ENCODE data around the gene JUND.

JUND gene

DNA sequence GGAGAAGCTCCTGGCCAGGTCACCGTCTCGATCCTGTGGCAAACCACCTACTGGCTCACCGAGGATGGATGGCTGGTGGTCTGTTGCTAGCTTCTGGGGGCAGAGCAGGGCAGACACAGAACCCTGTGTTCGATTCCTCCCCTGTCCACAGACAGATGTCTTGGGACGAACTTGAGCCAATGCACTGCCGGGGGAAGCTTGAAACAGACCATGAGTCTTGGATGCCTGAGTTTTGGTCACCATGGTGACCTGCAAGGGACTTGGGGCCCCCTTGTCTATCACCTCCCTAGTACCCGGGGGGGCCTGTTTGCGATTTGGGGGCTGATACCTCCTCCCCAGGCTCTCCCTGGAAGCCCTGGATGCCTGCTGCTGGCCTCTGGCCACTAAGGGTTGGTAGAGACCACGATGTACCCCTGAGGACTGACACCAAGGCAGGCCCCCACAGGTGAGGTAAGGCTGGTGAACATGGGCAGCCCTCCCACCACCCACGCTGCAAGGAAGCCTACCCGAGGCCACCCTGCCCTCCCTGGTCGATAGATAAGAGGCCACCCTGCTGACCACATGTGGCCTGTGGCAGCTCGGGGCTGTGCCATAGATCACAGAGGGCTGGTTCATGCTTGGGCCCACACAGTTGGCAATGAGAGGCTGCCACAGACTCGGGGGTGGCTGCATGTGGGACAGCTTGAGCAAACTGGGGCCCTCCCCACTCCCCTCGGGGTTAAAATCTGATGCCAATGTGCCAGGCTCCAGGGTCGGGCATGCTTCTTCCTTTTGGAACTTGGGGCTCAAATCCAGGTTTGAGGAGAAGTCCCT, 17.9 kb downstream of the JUND start:
- H3K27ac ChIP-seq, result no peak overlapping the region
- H3K4me3 ChIP-seq, result no peak overlapping the region
- no peak for DNase-seq
- no peaks in the 10 kb centered on the region for H3K9me3 ChIP-seq
- no peaks in the 10 kb centered on the region for H3K4me1 ChIP-seq
- H3K27me3 ChIP-seq, result no peaks in the 10 kb centered on the region
- peaks cover 43 to 64% (median 59%) of the 10 kb centered on the region in 3 donors for H3K36me3 ChIP-seq
- no peak for TF ChIP-seq CTCF (IDR thresholded peaks at IDR 0.05)
- intact Hi-C loops (cut with DNase I; ENCODE audit: low total_unique reads), result loop anchor here (10.0 kb wide), 1 partner anchor 141 kb away; no protein-coding TSS in a partner anchor

- intact Hi-C loops (cut with DNase I; ENCODE audit: low total_unique reads), result loop anchor here (10.0 kb wide), 1 partner anchor 142 kb away; no protein-coding TSS in a partner anchor
- peaks cover 37 to 64% (median 59%) of the 10 kb centered on the region in 3 donors for H3K36me3 ChIP-seq
Observed at GRCh38 chr19:18262917-18263316, 18.5 kb downstream of the JUND start.

GRCh38 chr19:18262144-18262543, 19.3 kb downstream of the JUND start:
- TF ChIP-seq CTCF (IDR thresholded peaks at IDR 0.05), result no peak
- Histone ChIP-seq H3K4me3 (no peak overlapping the region), H3K36me3 (peaks cover 32 to 64% (median 59%) of the 10 kb centered on the region in 3 donors), H3K27me3 (no peaks in the 10 kb centered on the region), H3K27ac (no peak overlapping the region), H3K4me1 (no peaks in the 10 kb centered on the region), H3K9me3 (no peaks in the 10 kb centered on the region)
- no peak for DNase-seq
- intact Hi-C loops (cut with DNase I; ENCODE audit: low total_unique reads), result loop anchor here (10.0 kb wide), 1 partner anchor 143 kb away; no protein-coding TSS in a partner anchor

More at GRCh38 chr19:18262917-18263316, 18.5 kb downstream of the JUND start:
- H3K9me3 ChIP-seq, result no peaks in the 10 kb centered on the region
- no peaks in the 10 kb centered on the region for H3K4me1 ChIP-seq
- no peak overlapping the region for H3K4me3 ChIP-seq
- DNase-seq, result no peak
- H3K27me3 ChIP-seq, result no peaks in the 10 kb centered on the region
- H3K27ac ChIP-seq, result no peak overlapping the region
- TF ChIP-seq CTCF (IDR thresholded peaks at IDR 0.05), result no peak

GRCh38 chr19:18261474-18261873, 19.9 kb downstream of the JUND start:
- TF ChIP-seq CTCF (IDR thresholded peaks at IDR 0.05), result no peak
- no peak for DNase-seq
- H3K4me1 ChIP-seq, result no peaks in the 10 kb centered on the region
- intact Hi-C loops (cut with DNase I; ENCODE audit: low total_unique reads), result loop anchor here (10.0 kb wide), 1 partner anchor 143 kb away; no protein-coding TSS in a partner anchor
- H3K9me3 ChIP-seq, result no peaks in the 10 kb centered on the region
- peaks cover 25 to 64% (median 59%) of the 10 kb centered on the region in 3 donors for H3K36me3 ChIP-seq
- H3K27me3 ChIP-seq, result no peaks in the 10 kb centered on the region
- no peak overlapping the region for H3K27ac ChIP-seq
- no peak overlapping the region for H3K4me3 ChIP-seq

DNA sequence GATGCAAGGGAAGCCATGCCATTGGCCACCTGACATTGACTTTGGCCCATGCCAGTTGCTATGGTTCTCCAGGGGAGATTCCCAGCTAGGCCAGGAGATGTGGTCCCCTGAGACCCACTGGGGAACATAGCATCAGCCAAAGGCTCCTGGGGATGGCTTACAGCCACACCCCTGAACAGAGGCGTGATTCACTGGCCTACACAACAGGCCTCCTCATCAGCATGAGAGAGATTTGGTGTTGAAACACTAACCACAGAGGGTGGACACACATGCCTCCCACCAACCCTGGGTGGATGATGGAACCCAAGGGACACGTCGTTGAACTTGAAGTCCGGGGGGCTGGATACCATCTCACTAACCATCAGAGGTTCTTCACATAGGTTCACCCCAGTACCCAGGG, 21.5 kb downstream of the JUND start:
- Histone ChIP-seq H3K4me3 (no peak overlapping the region), H3K36me3 (peaks cover 10 to 48% (median 43%) of the 10 kb centered on the region in 3 donors), H3K27me3 (no peaks in the 10 kb centered on the region), H3K9me3 (no peaks in the 10 kb centered on the region), H3K27ac (no peak overlapping the region), H3K4me1 (no peaks in the 10 kb centered on the region)
- no peak for DNase-seq
- intact Hi-C loops (cut with DNase I; ENCODE audit: low total_unique reads), result loop anchor here (10.0 kb wide), 1 partner anchor 145 kb away; no protein-coding TSS in a partner anchor
- TF ChIP-seq CTCF (IDR thresholded peaks at IDR 0.05), result no peak

Data from tibial artery (tissue), 4 donors.